Measurements from ENCODE around the gene BDNF. TPM values are rescaled to one million over a fixed set of nuclear protein-coding genes. Genes with fewer than 3 reads are reported as not detected.
"Not testable (repeated sequence)": the region's sequence is repeated elsewhere in the genome, so short reads cannot be mapped to it uniquely, and the experiment has no call there.

The BDNF gene
- total and polyA plus RNA-seq, 2 donors (not counting 1 experiment from before 2014, with no cell fraction given), result not detected

GRCh38 chr11:27640954-27641353, 59.3 kb downstream of the BDNF start:
- no peak for ATAC-seq (ENCODE audit: low read depth)
- no peaks in the 10 kb centered on the region for H3K27me3 Mint-ChIP-seq
- ChIA-PET CTCF (no interaction called here), POLR2A (no interaction called here)
- Histone ChIP-seq H3K9me3 (ENCODE audit: control extremely low read depth in 1 of 3, control insufficient read depth in 2 of 3, insufficient read depth in 1 of 3, low read length in 2 of 3) (no peaks in the 10 kb centered on the region), H4K20me1 (ENCODE audit: control insufficient read depth, insufficient read depth, low read length, poor library complexity, severe bottlenecking) (no peaks in the 10 kb centered on the region), H2AFZ (ENCODE audit: insufficient read depth, low read depth, low read length, poor library complexity, severe bottlenecking) (no peak overlapping the region), H3K36me3 (replicated peaks in 1 of 2; ENCODE audit: control extremely low read depth in 1 of 2, control insufficient read depth in 1 of 2, extremely low read depth in 1 of 2, insufficient read depth in 2 of 2, low read length in 1 of 2) (no peaks in the 10 kb centered on the region), H3K27ac (ENCODE audit: low read length in 2 of 2) (no peak overlapping the region), H3K27me3 (replicated peaks in 1 of 4; ENCODE audit: control extremely low read depth in 1 of 4, control insufficient read depth in 3 of 4, insufficient read depth in 4 of 4, low read length in 3 of 4) (no peaks in the 10 kb centered on the region), H3K4me3 (ENCODE audit: control extremely low read depth in 1 of 5, extremely low read depth in 1 of 5, insufficient read depth in 1 of 5, low read depth in 2 of 5, low read length in 4 of 5) (no peak overlapping the region), H3K9ac (ENCODE audit: low read length) (no peak overlapping the region), H3K79me2 (ENCODE audit: control insufficient read depth, insufficient read depth, low read length) (no peaks in the 10 kb centered on the region), H3K4me1 (ENCODE audit: control insufficient read depth in 2 of 2, insufficient read depth in 2 of 2, low read length in 2 of 2) (no peaks in the 10 kb centered on the region), H3K4me2 (replicated peaks; ENCODE audit: low read depth, low read length, poor library complexity, severe bottlenecking) (no peak overlapping the region)
- no peak overlapping the region for H3K27ac Mint-ChIP-seq
- DNase-seq, result no peak
- intact Hi-C loops (cut with micrococcal nuclease), result no loop called here
- TF ChIP-seq CTCF (IDR thresholded peaks at IDR 0.05), result no peak
- TF ChIP-seq EZH2 (IDR thresholded peaks at IDR 0.05; ENCODE audit: borderline replicate concordance, insufficient read depth, low read depth, low read length, poor library complexity, severe bottlenecking), result no peak
- H3K9me3 Mint-ChIP-seq (ENCODE audit: insufficient read depth), result no peaks in the 10 kb centered on the region
- no peak overlapping the region for H3K4me3 Mint-ChIP-seq
- no peaks in the 10 kb centered on the region for H3K4me1 Mint-ChIP-seq

GRCh38 chr11:27635567-27636037, 64.7 kb downstream of the BDNF start:
- Histone ChIP-seq H4K20me1 (ENCODE audit: control insufficient read depth, insufficient read depth, low read length, poor library complexity, severe bottlenecking) (no peaks in the 10 kb centered on the region), H3K9ac (ENCODE audit: low read length) (no peak overlapping the region), H3K79me2 (ENCODE audit: control insufficient read depth, insufficient read depth, low read length) (no peaks in the 10 kb centered on the region), H3K4me2 (replicated peaks; ENCODE audit: low read depth, low read length, poor library complexity, severe bottlenecking) (no peak overlapping the region), H3K4me1 (ENCODE audit: control insufficient read depth in 2 of 2, insufficient read depth in 2 of 2, low read length in 2 of 2) (no peaks in the 10 kb centered on the region), H3K27ac (ENCODE audit: low read length in 2 of 2) (no peak overlapping the region), H2AFZ (ENCODE audit: insufficient read depth, low read depth, low read length, poor library complexity, severe bottlenecking) (no peak overlapping the region), H3K36me3 (replicated peaks in 1 of 2; ENCODE audit: control extremely low read depth in 1 of 2, control insufficient read depth in 1 of 2, extremely low read depth in 1 of 2, insufficient read depth in 2 of 2, low read length in 1 of 2) (no peaks in the 10 kb centered on the region), H3K4me3 (ENCODE audit: control extremely low read depth in 1 of 5, extremely low read depth in 1 of 5, insufficient read depth in 1 of 5, low read depth in 2 of 5, low read length in 4 of 5) (no peak overlapping the region), H3K9me3 (ENCODE audit: control extremely low read depth in 1 of 3, control insufficient read depth in 2 of 3, insufficient read depth in 1 of 3, low read length in 2 of 3) (no peaks in the 10 kb centered on the region), H3K27me3 (replicated peaks in 1 of 4; ENCODE audit: control extremely low read depth in 1 of 4, control insufficient read depth in 3 of 4, insufficient read depth in 4 of 4, low read length in 3 of 4) (no peaks in the 10 kb centered on the region)
- ATAC-seq (ENCODE audit: low read depth) (no peak), DNase-seq (no peak)
- H3K27ac Mint-ChIP-seq, result no peak overlapping the region
- ChIA-PET POLR2A (no interaction called here), CTCF (no interaction called here)
- H3K27me3 Mint-ChIP-seq, result no peaks in the 10 kb centered on the region
- H3K4me3 Mint-ChIP-seq, result no peak overlapping the region
- H3K4me1 Mint-ChIP-seq, result no peaks in the 10 kb centered on the region
- WGBS (ENCODE audit: insufficient coverage), result 80% methylated on average over 1 of the region's 1 CpG
- no peaks in the 10 kb centered on the region for H3K9me3 Mint-ChIP-seq (ENCODE audit: insufficient read depth)
- no peak for TF ChIP-seq CTCF (IDR thresholded peaks at IDR 0.05)
- TF ChIP-seq EZH2 (IDR thresholded peaks at IDR 0.05; ENCODE audit: borderline replicate concordance, insufficient read depth, low read depth, low read length, poor library complexity, severe bottlenecking), result no peak
- intact Hi-C loops (cut with micrococcal nuclease), result no loop called here

GRCh38 chr11:27634776-27635175, 65.5 kb downstream of the BDNF start:
- intact Hi-C loops (cut with micrococcal nuclease); H3K4me1 Mint-ChIP-seq; H3K27ac Mint-ChIP-seq; H3K4me2 ChIP-seq (replicated peaks; ENCODE audit: low read depth, low read length, poor library complexity, severe bottlenecking); H2AFZ ChIP-seq (ENCODE audit: insufficient read depth, low read depth, low read length, poor library complexity, severe bottlenecking); H3K27me3 ChIP-seq (replicated peaks in 1 of 4; ENCODE audit: control extremely low read depth in 1 of 4, control insufficient read depth in 3 of 4, insufficient read depth in 4 of 4, low read length in 3 of 4); H3K9me3 Mint-ChIP-seq (ENCODE audit: insufficient read depth); H3K36me3 ChIP-seq (replicated peaks in 1 of 2; ENCODE audit: control extremely low read depth in 1 of 2, control insufficient read depth in 1 of 2, extremely low read depth in 1 of 2, insufficient read depth in 2 of 2, low read length in 1 of 2); H3K9me3 ChIP-seq (ENCODE audit: control extremely low read depth in 1 of 3, control insufficient read depth in 2 of 3, insufficient read depth in 1 of 3, low read length in 2 of 3); H4K20me1 ChIP-seq (ENCODE audit: control insufficient read depth, insufficient read depth, low read length, poor library complexity, severe bottlenecking); H3K79me2 ChIP-seq (ENCODE audit: control insufficient read depth, insufficient read depth, low read length); H3K4me3 ChIP-seq (ENCODE audit: control extremely low read depth in 1 of 5, extremely low read depth in 1 of 5, insufficient read depth in 1 of 5, low read depth in 2 of 5, low read length in 4 of 5); H3K27ac ChIP-seq (ENCODE audit: low read length in 2 of 2); POLR2A ChIA-PET; H3K4me3 Mint-ChIP-seq; CTCF ChIA-PET; H3K27me3 Mint-ChIP-seq; H3K4me1 ChIP-seq (ENCODE audit: control insufficient read depth in 2 of 2, insufficient read depth in 2 of 2, low read length in 2 of 2); DNase-seq; H3K9ac ChIP-seq (ENCODE audit: low read length); ATAC-seq (ENCODE audit: low read depth): not testable (repeated sequence)
- WGBS (ENCODE audit: insufficient coverage), result no CpG with 5 or more reads among the region's 2 CpGs

Measured in B cell (primary cell).